GM21825 (cell line): Measurements from ENCODE around the gene WASHC1.
"Not testable (repeated sequence)": the region's sequence is repeated elsewhere in the genome, so short reads cannot be mapped to it uniquely, and the experiment has no call there.

Experiments used
- ATAC-seq: cut with Tn5 transposase; IDR thresholded peaks from one replicate; pipeline ENCODE4 v1.9.1; 2021; ENCODE audit warnings: mild to moderate bottlenecking, moderate library complexity; ENCODE audit not compliant: unreplicated experiment

The WASHC1 gene

GRCh38 chr9:29356-29755 is at the start of gene WASHC1:
WASHC1 (minus strand) TSS chr9:29456; CDS start chr9:24999, 4,457 bp downstream.
- not testable (repeated sequence) for ATAC-seq

GRCh38 chr9:78333-78732 is 49.1 kb upstream of the WASHC1 start:
- not testable (repeated sequence) for ATAC-seq

- ATAC-seq, result not testable (repeated sequence)
These were observed 47.1 kb upstream of the WASHC1 start for GRCh38 chr9:76389-76788.

GRCh38 chr9:73900-74525 is 44.8 kb upstream of the WASHC1 start:
- ATAC-seq, result not testable (repeated sequence)

GRCh38 chr9:73076-73899 is 44.0 kb upstream of the WASHC1 start:
- ATAC-seq, result not testable (repeated sequence)

- peak; percentile 96 for ATAC-seq
These were observed 33.9 kb upstream of the WASHC1 start for GRCh38 chr9:63031-63629.

GRCh38 chr9:52678-53077 is 23.4 kb upstream of the WASHC1 start:
- ATAC-seq, result peak; percentile 79

GRCh38 chr9:48190-48842 is 19.1 kb upstream of the WASHC1 start:
- ATAC-seq, result not testable (repeated sequence)

- not testable (repeated sequence) for ATAC-seq
These were observed 17.5 kb upstream of the WASHC1 start for GRCh38 chr9:46639-47271.

- not testable (repeated sequence) for ATAC-seq
These were observed 16.9 kb upstream of the WASHC1 start for GRCh38 chr9:46164-46563.

- ATAC-seq, result not testable (repeated sequence)
These were observed 16.1 kb upstream of the WASHC1 start for GRCh38 chr9:45180-45878.

GRCh38 chr9:44416-44815 is 15.2 kb upstream of the WASHC1 start:
- ATAC-seq, result not testable (repeated sequence)

GRCh38 chr9:43636-44035 is 14.4 kb upstream of the WASHC1 start:
- not testable (repeated sequence) for ATAC-seq

GRCh38 chr9:43116-43515 is 13.9 kb upstream of the WASHC1 start:
- not testable (repeated sequence) for ATAC-seq

- not testable (repeated sequence) for ATAC-seq
These were observed 12.6 kb upstream of the WASHC1 start for GRCh38 chr9:41819-42218.

GRCh38 chr9:41261-41676 is 12.0 kb upstream of the WASHC1 start:
- ATAC-seq, result not testable (repeated sequence)

- ATAC-seq, result not testable (repeated sequence)
These were observed 3.1 kb upstream of the WASHC1 start for GRCh38 chr9:32308-32707.

- not testable (repeated sequence) for ATAC-seq
These were observed 481 bp downstream of the WASHC1 start for GRCh38 chr9:28775-29174.

GRCh38 chr9:21621-22020 is 7.6 kb downstream of the WASHC1 start:
- not testable (repeated sequence) for ATAC-seq

- not testable (repeated sequence) for ATAC-seq
These were observed 12.4 kb downstream of the WASHC1 start for GRCh38 chr9:16875-17274.
